ENCODE results near the gene DYNLRB1.

GRCh38 chr20:34495307-34495706, 20.9 kb upstream of the DYNLRB1 start:
- TF ChIP-seq CTCF (IDR thresholded peaks at IDR 0.05; ENCODE audit: low read depth, low read length), result no peak
- TF ChIP-seq, protein P1, sequence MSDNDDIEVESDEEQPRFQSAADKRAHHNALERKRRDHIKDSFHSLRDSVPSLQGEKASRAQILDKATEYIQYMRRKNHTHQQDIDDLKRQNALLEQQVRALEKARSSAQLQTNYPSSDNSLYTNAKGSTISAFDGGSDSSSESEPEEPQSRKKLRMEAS (IDR thresholded peaks at IDR 0.05; ENCODE audit: low read depth, low read length), result no peak

Data from NB4 (cell line).